AG04449 (cell line): ENCODE data around the gene ZNF275.

Experiments used
- CTCF ChIA-PET: fragments of 350-600 bp; formaldehyde crosslinking; extraction: SDS; loops from one replicate; lab custom pipeline; 2021; ENCODE audit warnings: antibody characterized with exemption; lab: Yijun Ruan, JAX
- POLR2A ChIA-PET: fragments of 400-600, 350-600 bp; formaldehyde crosslinking; extraction: SDS; loops from one replicate; lab custom pipeline; 2020; ENCODE audit warnings: antibody characterized with exemption, inconsistent platforms; lab: Yijun Ruan, JAX
- DNase-seq: peaks from one replicate; pipeline ENCODE4 v3.0.0-alpha.2; 2010; ENCODE audit warnings: low read depth, low spot score
- H3K4me3 ChIP-seq: 2 replicates; pipeline ENCODE4 v1.5.1; 2011; ENCODE audit warnings: low read depth, mild to moderate bottlenecking, control low read depth, low read length
- CTCF ChIP-seq: IDR thresholded peaks from one replicate; pipeline ENCODE4 v1.5.1; 2011; ENCODE audit warnings: mild to moderate bottlenecking, moderate library complexity, low read length, control low read depth, inconsistent platforms; ENCODE audit not compliant: insufficient read depth; ENCODE audit errors: missing control alignments

Gene ZNF275

GRCh38 chrX:153307276-153308178, 26.4 kb upstream of the ZNF275 start:
- TF ChIP-seq CTCF = no peak
- H3K4me3 ChIP-seq = no peak overlapping the region
- DNase-seq = peak; percentile 2
- POLR2A ChIA-PET = no interaction called here
- CTCF ChIA-PET = no interaction called here

- CTCF ChIA-PET = no interaction called here
- H3K4me3 ChIP-seq = no peak overlapping the region
- POLR2A ChIA-PET = no interaction called here
- TF ChIP-seq CTCF = no peak
- no peak for DNase-seq
Measured at GRCh38 chrX:153310901-153311300, 23.1 kb upstream of the ZNF275 start.

GRCh38 chrX:153312041-153312440, 21.9 kb upstream of the ZNF275 start:
- POLR2A ChIA-PET = no interaction called here
- no peak for DNase-seq
- CTCF ChIA-PET = no interaction called here

GRCh38 chrX:153312842-153313241, 21.1 kb upstream of the ZNF275 start:
- DNase-seq = no peak
- no peak for TF ChIP-seq CTCF
- ChIA-PET POLR2A (no interaction called here), CTCF (no interaction called here)
- no peak overlapping the region for H3K4me3 ChIP-seq

More at GRCh38 chrX:153312041-153312440, 21.9 kb upstream of the ZNF275 start:
- no peak overlapping the region for H3K4me3 ChIP-seq
- no peak for TF ChIP-seq CTCF

DNA sequence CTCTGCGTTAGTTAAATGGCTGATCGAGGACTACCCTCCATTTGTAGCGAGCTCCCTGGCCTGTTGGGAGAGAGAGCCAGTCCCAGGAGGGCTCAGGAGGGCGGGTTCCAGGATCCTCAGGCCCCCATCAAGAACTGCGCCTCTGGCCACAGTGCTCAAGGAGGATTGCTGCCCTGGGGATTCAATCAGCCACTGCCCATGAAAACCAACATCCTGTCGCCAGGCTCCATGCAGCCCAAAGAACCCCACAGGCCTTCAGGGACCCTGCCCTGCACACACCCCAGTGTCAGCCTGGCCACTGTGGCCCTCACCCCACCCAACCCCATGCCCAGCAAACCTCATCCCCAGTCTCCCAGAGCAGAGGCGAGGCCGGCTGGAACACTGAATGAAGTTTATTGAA, 16.6 kb upstream of the ZNF275 start:
- ChIA-PET POLR2A (no interaction called here), CTCF (no interaction called here)
- H3K4me3 ChIP-seq = no peak overlapping the region
- DNase-seq = no peak
- TF ChIP-seq CTCF = no peak

- CTCF ChIA-PET = no interaction called here
Measured at GRCh38 chrX:153317996-153318722, 15.8 kb upstream of the ZNF275 start.

More at GRCh38 chrX:153317996-153318722, 15.8 kb upstream of the ZNF275 start:
- DNase-seq = no peak
- POLR2A ChIA-PET = no interaction called here
- H3K4me3 ChIP-seq = no peak overlapping the region
- TF ChIP-seq CTCF = no peak
